SU-DHL-6 (cell line): Measurements from ENCODE around the gene HTT.

Source experiments
- EZH2phosphoT487 ChIP-seq: fragments of 200-600 bp; sonication (generic), shearing (Covaris generic); conservative IDR thresholded peaks from 2 replicates; pipeline ENCODE4 v1.6.1; 2018; ENCODE audit warnings: mild to moderate bottlenecking, antibody characterized with exemption, low read length, moderate library complexity, mixed read lengths
- TF ChIP-seq, protein P1 (sequence below): fragments of 200-600 bp; sonication (generic); IDR thresholded peaks from one replicate; pipeline ENCODE4 v1.5.1; 2017; ENCODE audit warnings: antibody characterized with exemption, mild to moderate bottlenecking, low read length, moderate library complexity; ENCODE audit not compliant: insufficient read depth, poor library complexity, severe bottlenecking

DNA sequence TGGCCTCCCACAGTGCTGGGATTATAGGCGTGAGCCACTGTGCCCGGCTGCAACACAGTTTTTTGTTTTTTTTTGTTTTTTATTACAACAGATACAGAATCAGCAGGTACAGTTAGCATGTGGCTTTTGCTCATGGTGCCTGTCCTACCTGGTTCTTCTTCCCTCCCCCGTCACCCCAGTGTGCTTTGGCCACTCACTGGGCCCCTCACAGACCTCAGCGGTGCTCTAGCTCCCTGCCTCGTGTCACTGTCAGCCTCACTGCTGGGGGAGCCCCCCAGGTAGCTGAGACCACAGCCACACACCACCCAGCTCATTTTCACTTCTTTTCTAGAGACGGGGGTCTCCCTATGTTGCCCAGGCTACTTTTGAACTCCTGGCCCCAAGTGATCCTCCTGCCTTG is 38.8 kb upstream of the HTT start:
- TF ChIP-seq, protein P1, sequence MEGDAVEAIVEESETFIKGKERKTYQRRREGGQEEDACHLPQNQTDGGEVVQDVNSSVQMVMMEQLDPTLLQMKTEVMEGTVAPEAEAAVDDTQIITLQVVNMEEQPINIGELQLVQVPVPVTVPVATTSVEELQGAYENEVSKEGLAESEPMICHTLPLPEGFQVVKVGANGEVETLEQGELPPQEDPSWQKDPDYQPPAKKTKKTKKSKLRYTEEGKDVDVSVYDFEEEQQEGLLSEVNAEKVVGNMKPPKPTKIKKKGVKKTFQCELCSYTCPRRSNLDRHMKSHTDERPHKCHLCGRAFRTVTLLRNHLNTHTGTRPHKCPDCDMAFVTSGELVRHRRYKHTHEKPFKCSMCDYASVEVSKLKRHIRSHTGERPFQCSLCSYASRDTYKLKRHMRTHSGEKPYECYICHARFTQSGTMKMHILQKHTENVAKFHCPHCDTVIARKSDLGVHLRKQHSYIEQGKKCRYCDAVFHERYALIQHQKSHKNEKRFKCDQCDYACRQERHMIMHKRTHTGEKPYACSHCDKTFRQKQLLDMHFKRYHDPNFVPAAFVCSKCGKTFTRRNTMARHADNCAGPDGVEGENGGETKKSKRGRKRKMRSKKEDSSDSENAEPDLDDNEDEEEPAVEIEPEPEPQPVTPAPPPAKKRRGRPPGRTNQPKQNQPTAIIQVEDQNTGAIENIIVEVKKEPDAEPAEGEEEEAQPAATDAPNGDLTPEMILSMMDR: no peak
- no peak for TF ChIP-seq EZH2phosphoT487
